Stomach (tissue), 4 donors: ENCODE results near the gene AP1M2.

Source experiments
- CTCF ChIP-seq, 7 experiments: fragments of 450-650 bp in 4 of 7; fragments of 200-600 bp in 3 of 7; sonication (generic) in 3 of 7; IDR thresholded peaks; one replicate each; pipeline ENCODE4 v1.5.1; 2016 to 2019; ENCODE audit warnings: antibody characterized with exemption in 7 of 7, control low read depth in 2 of 7, mild to moderate bottlenecking in 1 of 7
- POLR2A ChIP-seq, 4 donors: fragments of 450-650 bp; IDR thresholded peaks; one replicate each; pipeline ENCODE4 v1.6.1; 2016; ENCODE audit warnings: antibody characterized with exemption in 4 of 4, control low read depth in 2 of 4, mild to moderate bottlenecking in 1 of 4, moderate library complexity in 1 of 4
- POLR2AphosphoS5 ChIP-seq, 3 donors: sonication (generic); formaldehyde crosslinking; IDR thresholded peaks; one replicate each; pipeline ENCODE4 v1.6.1; 2016; ENCODE audit warnings: antibody characterized with exemption in 3 of 3

GRCh38 chr19:10567656-10568055 lies 19.5 kb downstream of the AP1M2 start:
- no peak for TF ChIP-seq POLR2A (IDR thresholded peaks at IDR 0.05)
- no peak for TF ChIP-seq CTCF (IDR thresholded peaks at IDR 0.05)
- TF ChIP-seq POLR2AphosphoS5 (IDR thresholded peaks at IDR 0.05) = no peak
